Esophagus squamous epithelium (tissue), 5 donors: ENCODE data around the gene HECW1. TPM values are rescaled to one million over a fixed set of nuclear protein-coding genes. Genes with fewer than 3 reads are reported as not detected.

Experiments
- DNase-seq: peaks from one replicate; lab custom pipeline; 2025; lab: John Stamatoyannopoulos, UW
- H3K27ac ChIP-seq, 4 donors: fragments of 200-600 bp; sonication (generic); one replicate each; pipeline ENCODE4 v1.5.1; 2016 to 2019; ENCODE audit warnings: mild to moderate bottlenecking in 1 of 4
- H3K27me3 ChIP-seq, 4 donors: fragments of 200-600 bp; sonication (generic); 1 replicate in 3 of 4; 2 replicates in 1 of 4; pipeline versions ENCODE4 v1.5.1 to v1.6.0; 2017 to 2021; ENCODE audit warnings: antibody characterized with exemption in 1 of 4
- H3K36me3 ChIP-seq, 3 donors: fragments of 200-600 bp; sonication (generic); one replicate each; pipeline ENCODE4 v1.5.1; 2016 to 2019
- H3K4me1 ChIP-seq, 3 donors: fragments of 200-600 bp; sonication (generic); one replicate each; pipeline ENCODE4 v1.5.1; 2017 to 2019
- H3K4me3 ChIP-seq, 4 donors: fragments of 200-600 bp; sonication (generic); 1 replicate in 3 of 4; 2 replicates in 1 of 4; pipeline ENCODE4 v1.5.1; 2016 to 2019; ENCODE audit warnings: mild to moderate bottlenecking in 2 of 4, moderate library complexity in 1 of 4
- H3K9me3 ChIP-seq, 3 donors: fragments of 200-600 bp; sonication (generic); one replicate each; pipeline ENCODE4 v1.5.1; 2016 to 2019
- POLR2A ChIP-seq, 4 donors: fragments of 450-650 bp; IDR thresholded peaks; one replicate each; pipeline ENCODE4 v1.6.1; 2017; ENCODE audit warnings: antibody characterized with exemption in 4 of 4, mild to moderate bottlenecking in 4 of 4, moderate library complexity in 3 of 4
- WGBS, 2 donors: methylation state at CpG; one replicate each; pipeline ENCODE4 v1.1.5; 2018; 5-methylcytosine and 5-hydroxymethylcytosine counted together
- intact Hi-C: fragments of 100-400 bp; cut with DNase I; formaldehyde crosslinking; loops from one replicate; pipeline ENCODE4 v1.15.0; 2022
- total RNA-seq, 4 donors: library from RNA; depleted of rRNA; stranded (reverse); fragments of >200 nt; gene quantifications; one replicate each; pipeline ENCODE4 v1.1.0, GENCODE V29; 2016
- TF ChIP-seq, protein P1 (sequence below), 6 experiments: fragments of 450-650 bp in 4 of 6; fragments of 200-600 bp in 2 of 6; sonication (generic) in 2 of 6; IDR thresholded peaks; one replicate each; pipeline ENCODE4 v1.5.1; 2016 to 2019; ENCODE audit warnings: antibody characterized with exemption in 6 of 6, mild to moderate bottlenecking in 4 of 6, moderate library complexity in 4 of 6
- donor health status: DM: yes; HTN: yes; CAD: no.

HECW1 gene
- total RNA-seq, 4 donors from 2014 or later: 0.18 to 0.57 (median 0.19) TPM; not detected in 1

DNA sequence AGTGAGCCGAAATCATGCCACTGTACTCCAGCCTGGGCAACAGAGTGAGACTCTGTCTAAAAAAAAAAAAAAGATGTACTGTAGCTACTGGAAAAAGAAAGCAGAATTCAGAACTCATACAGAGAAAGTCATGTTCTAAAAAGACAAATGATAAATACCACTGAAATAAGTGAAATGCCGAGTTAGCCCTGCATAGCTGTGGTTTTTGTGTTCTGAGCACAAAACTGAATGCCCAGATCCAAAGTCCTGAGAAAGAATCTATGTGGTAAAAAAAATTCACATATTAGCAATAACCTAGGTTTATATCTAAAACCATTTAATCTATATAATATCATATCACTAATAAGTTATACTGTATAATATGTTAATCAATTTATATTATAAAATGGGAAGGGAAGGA lies 29.3 kb upstream of the HECW1 start:
- Histone ChIP-seq H3K9me3 (no peaks in the 10 kb centered on the region), H3K27me3 (peaks cover 0 to 14% (median 0%) of the 10 kb centered on the region in 4 donors), H3K4me1 (no peaks in the 10 kb centered on the region), H3K27ac (no peak overlapping the region), H3K36me3 (no peaks in the 10 kb centered on the region), H3K4me3 (no peak overlapping the region)
- DNase-seq: no peak
- intact Hi-C loops: no loop called here
- 70 to 80% methylated on average over 2 of the region's 2 CpGs for WGBS, 2 donors
- no peak for TF ChIP-seq POLR2A (IDR thresholded peaks at IDR 0.05)
- TF ChIP-seq, protein P1, sequence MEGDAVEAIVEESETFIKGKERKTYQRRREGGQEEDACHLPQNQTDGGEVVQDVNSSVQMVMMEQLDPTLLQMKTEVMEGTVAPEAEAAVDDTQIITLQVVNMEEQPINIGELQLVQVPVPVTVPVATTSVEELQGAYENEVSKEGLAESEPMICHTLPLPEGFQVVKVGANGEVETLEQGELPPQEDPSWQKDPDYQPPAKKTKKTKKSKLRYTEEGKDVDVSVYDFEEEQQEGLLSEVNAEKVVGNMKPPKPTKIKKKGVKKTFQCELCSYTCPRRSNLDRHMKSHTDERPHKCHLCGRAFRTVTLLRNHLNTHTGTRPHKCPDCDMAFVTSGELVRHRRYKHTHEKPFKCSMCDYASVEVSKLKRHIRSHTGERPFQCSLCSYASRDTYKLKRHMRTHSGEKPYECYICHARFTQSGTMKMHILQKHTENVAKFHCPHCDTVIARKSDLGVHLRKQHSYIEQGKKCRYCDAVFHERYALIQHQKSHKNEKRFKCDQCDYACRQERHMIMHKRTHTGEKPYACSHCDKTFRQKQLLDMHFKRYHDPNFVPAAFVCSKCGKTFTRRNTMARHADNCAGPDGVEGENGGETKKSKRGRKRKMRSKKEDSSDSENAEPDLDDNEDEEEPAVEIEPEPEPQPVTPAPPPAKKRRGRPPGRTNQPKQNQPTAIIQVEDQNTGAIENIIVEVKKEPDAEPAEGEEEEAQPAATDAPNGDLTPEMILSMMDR (IDR thresholded peaks at IDR 0.05): no peak

DNA sequence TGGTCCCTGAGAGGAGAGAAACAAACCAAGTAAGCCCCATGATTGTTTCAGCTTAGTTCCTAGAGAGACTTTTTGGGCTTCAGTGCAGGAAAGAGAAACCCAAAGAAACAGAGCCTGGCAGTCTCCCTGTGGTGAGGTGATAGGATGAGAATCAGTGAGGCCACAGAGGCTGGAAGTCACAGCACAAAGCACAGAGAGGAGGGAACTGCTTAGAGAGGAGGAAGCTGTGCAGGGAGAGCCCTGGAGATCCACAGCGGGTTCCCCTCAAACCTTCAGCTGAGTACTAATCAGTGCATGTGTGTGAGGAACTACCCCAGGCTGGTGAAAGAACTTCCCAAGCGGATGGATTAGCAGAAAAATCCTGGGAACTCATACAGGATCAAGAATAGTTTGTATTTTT lies 27.4 kb upstream of the HECW1 start:
- 77 to 79% methylated on average over 2 of the region's 2 CpGs for WGBS, 2 donors
- H3K4me1 ChIP-seq: no peaks in the 10 kb centered on the region
- no peak overlapping the region for H3K27ac ChIP-seq
- peaks cover 0 to 10% (median 0%) of the 10 kb centered on the region in 4 donors for H3K27me3 ChIP-seq
- H3K9me3 ChIP-seq: no peaks in the 10 kb centered on the region
- no peaks in the 10 kb centered on the region for H3K36me3 ChIP-seq
- no peak for DNase-seq
- H3K4me3 ChIP-seq: no peak overlapping the region
- intact Hi-C loops: no loop called here
- TF ChIP-seq POLR2A (IDR thresholded peaks at IDR 0.05): no peak
- TF ChIP-seq, protein P1 (IDR thresholded peaks at IDR 0.05): no peak

DNA sequence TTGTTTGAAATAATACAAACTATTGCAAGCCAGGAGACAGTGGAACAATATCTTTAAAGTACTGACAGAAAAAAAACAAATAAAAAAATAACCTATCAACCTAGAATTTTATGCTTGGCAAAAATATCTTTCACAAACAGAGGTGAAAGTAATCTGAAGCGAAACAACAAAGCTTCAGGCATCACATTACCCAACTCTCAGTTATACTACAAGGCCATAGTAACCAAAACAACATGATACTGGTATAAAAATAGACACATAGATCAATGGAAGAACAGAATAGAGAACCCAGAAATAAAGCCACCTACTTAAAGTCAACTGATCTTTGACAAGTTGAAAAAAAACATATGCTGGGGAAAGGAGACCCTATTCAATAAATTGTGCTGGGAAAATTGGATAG lies 26.5 kb upstream of the HECW1 start:
- WGBS, 2 donors: 74 to 90% methylated on average over 1 of the region's 1 CpG
- Histone ChIP-seq H3K4me1 (no peaks in the 10 kb centered on the region), H3K27ac (no peak overlapping the region), H3K36me3 (no peaks in the 10 kb centered on the region), H3K27me3 (peaks cover 0 to 11% (median 0%) of the 10 kb centered on the region in 4 donors), H3K9me3 (no peaks in the 10 kb centered on the region), H3K4me3 (no peak overlapping the region)
- no peak for DNase-seq
- intact Hi-C loops: no loop called here
- TF ChIP-seq POLR2A (IDR thresholded peaks at IDR 0.05): no peak
- TF ChIP-seq, protein P1 (IDR thresholded peaks at IDR 0.05): no peak

DNA sequence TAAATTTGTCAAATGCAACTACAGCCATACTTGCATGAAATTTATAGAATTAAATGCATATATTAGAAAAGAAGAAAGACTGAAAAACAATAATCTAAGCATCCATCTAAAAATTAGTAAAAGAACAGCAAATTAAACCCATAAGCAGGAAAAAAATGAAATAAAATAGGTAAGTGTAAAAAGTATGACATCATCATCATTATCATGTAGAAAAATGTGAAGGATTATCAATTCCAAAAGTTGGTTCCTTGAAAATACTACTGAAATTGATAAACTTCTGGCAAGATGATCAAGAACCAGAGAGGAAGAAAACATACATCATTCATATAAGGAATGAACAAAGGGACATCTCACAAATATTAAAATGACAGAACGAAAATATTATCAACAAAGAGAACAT lies 19.6 kb upstream of the HECW1 start:
- DNase-seq: no peak
- H3K36me3 ChIP-seq: no peaks in the 10 kb centered on the region
- no peaks in the 10 kb centered on the region for H3K4me1 ChIP-seq
- H3K27me3 ChIP-seq: peaks cover 0 to 5% (median 0%) of the 10 kb centered on the region in 4 donors
- H3K27ac ChIP-seq: no peak overlapping the region
- no peak for TF ChIP-seq POLR2A (IDR thresholded peaks at IDR 0.05)
- TF ChIP-seq, protein P1 (IDR thresholded peaks at IDR 0.05): no peak
- no peak overlapping the region for H3K4me3 ChIP-seq
- no peaks in the 10 kb centered on the region for H3K9me3 ChIP-seq
- intact Hi-C loops: no loop called here
- 56 to 77% methylated on average over 1 of the region's 1 CpG for WGBS, 2 donors

DNA sequence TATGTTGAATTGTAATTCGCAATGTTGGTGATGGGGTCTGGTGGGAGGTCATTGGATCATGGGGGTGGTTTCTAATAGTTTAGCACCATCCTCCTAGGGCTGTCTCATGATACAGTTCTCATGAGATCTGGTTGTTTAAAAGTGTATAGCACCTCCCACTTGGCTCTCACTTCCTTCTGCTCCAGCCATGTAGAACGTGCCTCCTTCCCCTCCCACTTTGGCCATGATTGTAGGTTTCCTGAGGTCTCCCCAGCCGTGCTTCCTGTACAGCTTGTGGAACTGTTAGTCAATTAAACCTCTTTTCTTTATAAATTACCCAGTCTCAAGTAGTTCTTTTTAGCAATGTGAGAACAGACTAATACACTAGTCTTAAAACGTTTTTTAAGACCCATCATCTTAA lies 15.6 kb upstream of the HECW1 start:
- TF ChIP-seq POLR2A (IDR thresholded peaks at IDR 0.05): no peak
- TF ChIP-seq, protein P1 (IDR thresholded peaks at IDR 0.05): no peak
- whole genome bisulfite sequencing, 2 donors: 42 to 57% methylated on average over 4 of the region's 4 CpGs

More for the DNA sequence above, 15.6 kb upstream of the HECW1 start:
- no peak overlapping the region for H3K27ac ChIP-seq
- intact Hi-C loops: no loop called here
- no peaks in the 10 kb centered on the region for H3K4me1 ChIP-seq
- no peaks in the 10 kb centered on the region for H3K36me3 ChIP-seq
- H3K9me3 ChIP-seq: no peaks in the 10 kb centered on the region
- no peak for DNase-seq
- H3K4me3 ChIP-seq: no peak overlapping the region
- no peaks in the 10 kb centered on the region for H3K27me3 ChIP-seq
